T-helper 17 cell (primary cell): ENCODE data around the gene FURIN. TPM values are rescaled to one million over a fixed set of nuclear protein-coding genes. Genes with fewer than 3 reads are reported as not detected.
"Not testable (repeated sequence)": the region's sequence is repeated elsewhere in the genome, so short reads cannot be mapped to it uniquely, and the experiment has no call there.

Experiments used
- ATAC-seq: fragments of 150-1000 bp; cut with Tn5 transposase; 2 replicates; pipeline ENCODE4 v1.10.0; 2021; ENCODE audit warnings: mild to moderate bottlenecking, moderate library complexity
- DNase-seq, 3 donors: peaks; one replicate each; pipeline versions ENCODE4 v3.0.0 to v3.0.0-alpha.2; 2020 to 2021
- H3K9me3 ChIP-seq: one replicate; pipeline ENCODE4 v1.7.0; 2013; ENCODE audit warnings: low read length, mild to moderate bottlenecking; ENCODE audit not compliant: control insufficient read depth, poor library complexity, severe bottlenecking
- H3K27ac Mint-ChIP-seq: one replicate; pipeline ENCODE4 v1.8.0; 2022; ENCODE audit warnings: mild to moderate bottlenecking, moderate library complexity, mixed read lengths
- H3K27me3 Mint-ChIP-seq: one replicate; pipeline ENCODE4 v1.8.0; 2022; ENCODE audit warnings: mixed read lengths
- H3K36me3 Mint-ChIP-seq: one replicate; pipeline ENCODE4 v1.8.0; 2022; ENCODE audit warnings: low read depth, mixed read lengths
- H3K4me1 Mint-ChIP-seq: one replicate; pipeline ENCODE4 v1.8.0; 2022; ENCODE audit warnings: mild to moderate bottlenecking, mixed read lengths
- H3K4me3 Mint-ChIP-seq: one replicate; pipeline ENCODE4 v1.8.0; 2022; ENCODE audit warnings: mild to moderate bottlenecking, moderate library complexity, mixed read lengths
- total RNA-seq, 4 donors: library from RNA in 2 of 4; stranded (reverse) in 2 of 4; gene quantifications; one replicate each; pipeline ENCODE4 v1.2.3 and lab custom pipeline; 2022 to 2026

Gene FURIN
- total RNA-seq, 2 donors from 2014 or later, result 133 to 260 TPM

- H3K4me1 Mint-ChIP-seq, result peaks cover 16% of the 10 kb centered on the region
- H3K27ac Mint-ChIP-seq, result no peak overlapping the region
- H3K36me3 Mint-ChIP-seq, result peaks cover 6% of the 10 kb centered on the region
- H3K4me3 Mint-ChIP-seq, result no peak overlapping the region
- ATAC-seq, result no peak
- H3K9me3 ChIP-seq, result no peaks in the 10 kb centered on the region
- DNase-seq, result no peak
- H3K27me3 Mint-ChIP-seq, result no peaks in the 10 kb centered on the region
Observed at GRCh38 chr15:90907051-90907660, 38.8 kb downstream of the FURIN start.

DNA sequence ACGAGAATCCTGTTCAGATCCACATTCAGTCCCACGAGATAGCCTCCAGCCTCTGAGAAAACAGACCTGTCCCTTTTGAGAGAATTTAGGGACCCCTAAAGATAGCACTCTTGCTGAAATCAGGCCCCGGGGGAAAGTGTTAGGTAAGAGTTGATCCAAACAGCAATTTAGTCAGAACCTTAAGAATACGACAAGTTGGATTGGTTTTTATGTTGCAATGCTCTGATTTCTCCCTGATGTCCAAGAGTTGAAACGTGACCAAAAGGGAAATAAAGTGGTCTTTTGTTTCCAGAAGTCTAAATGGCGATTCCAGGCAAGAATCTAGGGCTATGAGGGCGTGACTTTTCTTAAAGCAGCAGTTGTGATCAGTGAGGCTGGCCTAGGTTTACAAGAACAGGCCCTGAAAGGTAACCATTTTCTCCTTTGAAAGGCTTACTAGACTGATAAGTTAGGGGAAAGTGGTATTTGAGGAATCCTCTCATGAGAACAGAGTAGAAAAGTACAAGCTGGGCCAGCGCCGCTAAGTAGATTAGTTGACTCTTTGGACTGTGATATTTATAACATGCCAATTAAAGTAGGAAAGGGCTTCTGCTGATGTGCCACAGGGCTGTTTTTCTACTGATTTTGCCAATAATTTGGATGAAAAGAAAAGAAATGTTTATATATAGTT, 39.6 kb downstream of the FURIN start:
- peaks cover 16% of the 10 kb centered on the region for H3K4me1 Mint-ChIP-seq
- DNase-seq (no peak), ATAC-seq (no peak)
- no peaks in the 10 kb centered on the region for H3K9me3 ChIP-seq
- no peak overlapping the region for H3K27ac Mint-ChIP-seq
- H3K27me3 Mint-ChIP-seq, result no peaks in the 10 kb centered on the region
- no peak overlapping the region for H3K4me3 Mint-ChIP-seq
- peaks cover 6% of the 10 kb centered on the region for H3K36me3 Mint-ChIP-seq

DNA sequence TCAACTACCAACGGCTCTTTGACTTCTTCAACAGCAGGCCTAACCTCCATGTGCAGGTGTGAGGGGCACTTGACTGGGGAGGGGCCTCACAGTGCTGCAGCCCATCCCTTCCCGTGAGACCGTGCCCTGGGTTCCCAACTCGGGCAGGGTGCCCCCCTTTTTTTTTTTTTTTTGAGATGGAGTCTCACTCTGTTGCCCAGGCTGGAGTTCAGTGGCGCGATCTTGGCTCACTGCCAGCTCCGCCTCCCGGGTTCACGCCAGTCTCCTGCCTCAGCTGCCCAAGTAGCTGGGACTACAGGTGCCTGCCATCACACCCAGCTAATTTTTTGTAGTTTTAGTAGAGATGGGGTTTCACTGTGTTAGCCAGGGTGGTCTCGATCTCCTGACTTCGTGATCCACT, 41.1 kb downstream of the FURIN start:
- peak overlapping the region; percentile 60 for H3K27ac Mint-ChIP-seq
- H3K27me3 Mint-ChIP-seq, H3K36me3 Mint-ChIP-seq, H3K9me3 ChIP-seq, ATAC-seq, H3K4me3 Mint-ChIP-seq, DNase-seq: not testable (repeated sequence)
- H3K4me1 Mint-ChIP-seq, result peaks cover 11% of the 10 kb centered on the region

GRCh38 chr15:90909976-90910375, 41.6 kb downstream of the FURIN start:
- H3K9me3 ChIP-seq, result no peaks in the 10 kb centered on the region
- Mint-ChIP-seq H3K27ac (peak overlapping the region; percentile 60), H3K36me3 (peaks cover 7% of the 10 kb centered on the region), H3K27me3 (no peaks in the 10 kb centered on the region), H3K4me1 (peaks cover 11% of the 10 kb centered on the region), H3K4me3 (no peak overlapping the region)
- ATAC-seq, result no peak
- DNase-seq, result no peak

DNA sequence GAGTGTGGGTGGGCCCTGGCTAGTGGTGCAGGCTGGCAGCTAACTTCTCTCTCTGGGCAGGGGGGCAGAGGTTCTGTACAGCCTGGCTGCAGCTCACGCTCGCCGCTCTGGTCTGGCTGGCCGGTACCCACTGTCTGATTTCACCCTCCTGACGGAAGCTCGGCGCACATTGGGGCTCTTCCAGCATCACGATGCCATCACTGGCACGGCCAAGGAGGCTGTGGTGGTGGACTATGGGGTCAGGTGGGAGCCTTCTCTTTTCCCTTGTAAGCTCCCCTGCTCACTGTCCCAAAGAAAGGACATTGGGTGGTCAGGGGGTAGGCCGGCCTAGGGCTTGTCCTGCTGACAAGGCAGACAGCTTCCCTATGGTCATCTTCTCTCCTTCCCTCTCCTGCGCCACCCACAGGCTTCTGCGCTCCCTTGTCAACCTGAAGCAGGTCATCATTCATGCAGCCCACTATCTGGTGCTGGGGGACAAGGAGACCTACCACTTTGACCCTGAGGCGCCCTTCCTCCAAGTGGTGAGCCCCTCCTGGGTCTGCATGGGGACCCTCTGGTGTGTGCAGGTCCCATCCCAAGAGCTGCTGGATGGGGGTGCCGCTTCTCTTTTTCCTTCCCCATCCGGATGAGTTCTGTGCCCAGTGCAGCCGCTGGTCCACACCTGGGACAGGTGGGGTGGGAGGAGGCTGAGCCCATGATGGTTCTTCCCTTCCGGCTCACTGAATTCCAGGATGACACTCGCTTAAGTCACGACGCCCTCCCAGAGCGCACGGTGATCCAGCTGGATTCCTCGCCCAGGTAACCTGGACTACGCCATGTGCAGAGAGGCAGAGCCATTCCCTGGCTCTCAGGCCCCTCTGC, 42.3 kb downstream of the FURIN start:
- ATAC-seq (no peak), DNase-seq (no peak)
- Mint-ChIP-seq H3K4me1 (peaks cover 7% of the 10 kb centered on the region), H3K27me3 (no peaks in the 10 kb centered on the region), H3K36me3 (peaks cover 3% of the 10 kb centered on the region), H3K27ac (peak overlapping the region; percentile 32), H3K4me3 (no peak overlapping the region)
- no peaks in the 10 kb centered on the region for H3K9me3 ChIP-seq

DNA sequence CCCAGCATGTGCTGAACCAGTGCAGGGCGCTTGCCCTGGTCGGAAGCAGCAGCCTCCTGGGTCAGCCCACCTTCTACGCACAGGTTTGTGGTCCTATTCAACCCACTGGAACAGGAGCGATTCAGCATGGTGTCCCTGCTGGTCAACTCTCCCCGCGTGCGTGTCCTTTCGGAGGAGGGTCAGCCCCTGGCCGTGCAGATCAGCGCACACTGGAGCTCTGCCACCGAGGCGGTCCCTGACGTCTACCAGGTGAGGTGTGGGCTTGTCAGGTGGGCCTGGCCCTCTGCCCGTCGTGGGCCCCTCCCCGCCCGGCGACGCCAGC, 42.9 kb downstream of the FURIN start:
- Mint-ChIP-seq H3K36me3 (peaks cover 2% of the 10 kb centered on the region), H3K4me1 (peaks cover 2% of the 10 kb centered on the region), H3K27me3 (no peaks in the 10 kb centered on the region), H3K27ac (peak overlapping the region; percentile 32), H3K4me3 (no peak overlapping the region)
- no peak for DNase-seq
- no peaks in the 10 kb centered on the region for H3K9me3 ChIP-seq
- no peak for ATAC-seq

DNA sequence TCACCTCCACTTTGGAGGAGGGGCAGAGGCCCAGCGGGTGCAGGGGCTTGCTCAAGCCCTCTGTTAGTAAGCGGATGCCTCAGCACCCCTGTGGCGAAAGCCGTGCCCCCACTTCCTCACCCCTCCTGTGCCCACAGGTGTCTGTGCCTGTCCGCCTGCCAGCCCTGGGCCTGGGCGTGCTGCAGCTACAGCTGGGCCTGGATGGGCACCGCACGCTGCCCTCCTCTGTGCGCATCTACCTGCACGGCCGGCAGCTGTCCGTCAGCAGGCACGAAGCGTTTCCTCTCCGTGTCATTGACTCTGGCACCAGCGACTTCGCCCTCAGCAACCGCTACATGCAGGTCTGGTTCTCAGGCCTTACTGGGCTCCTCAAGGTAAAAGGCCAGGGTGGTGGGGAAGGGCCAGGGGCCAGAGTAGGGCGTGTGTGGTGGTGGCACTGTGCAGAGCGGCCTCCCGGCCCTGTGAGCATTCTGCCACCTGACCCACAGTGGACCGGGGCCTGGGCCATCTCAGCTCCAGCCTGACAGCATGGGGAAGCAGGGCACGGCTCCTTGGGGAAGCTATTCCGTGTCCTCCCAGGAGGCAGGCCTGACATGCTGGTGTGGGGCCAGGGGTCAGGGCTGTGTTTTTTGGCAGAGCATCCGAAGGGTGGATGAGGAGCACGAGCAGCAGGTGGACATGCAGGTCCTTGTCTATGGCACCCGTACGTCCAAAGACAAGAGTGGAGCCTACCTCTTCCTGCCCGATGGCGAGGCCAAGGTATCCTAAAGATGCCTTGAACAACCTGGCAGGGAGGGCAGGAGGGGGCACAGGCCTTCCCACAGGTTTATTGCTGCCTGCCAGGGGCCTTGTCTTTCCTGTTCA, 43.8 kb downstream of the FURIN start:
- peaks cover 5% of the 10 kb centered on the region for H3K4me1 Mint-ChIP-seq
- no peak overlapping the region for H3K27ac Mint-ChIP-seq
- peaks cover 6% of the 10 kb centered on the region for H3K36me3 Mint-ChIP-seq
- no peaks in the 10 kb centered on the region for H3K27me3 Mint-ChIP-seq
- ATAC-seq (no peak), DNase-seq (no peak)
- H3K9me3 ChIP-seq, result no peaks in the 10 kb centered on the region
- H3K4me3 Mint-ChIP-seq, result no peak overlapping the region

DNA sequence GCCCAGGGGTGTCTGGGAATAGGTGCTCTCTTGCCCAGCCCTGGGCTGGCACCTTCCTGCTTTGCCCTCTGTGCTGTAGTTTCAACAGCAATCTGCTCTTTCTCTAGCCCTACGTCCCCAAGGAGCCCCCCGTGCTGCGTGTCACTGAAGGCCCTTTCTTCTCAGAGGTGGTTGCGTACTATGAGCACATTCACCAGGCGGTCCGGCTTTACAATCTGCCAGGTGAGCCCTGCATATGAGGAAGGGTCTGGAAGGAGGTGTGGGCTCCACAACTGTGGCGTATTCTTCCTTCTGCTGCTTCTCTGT, 44.3 kb downstream of the FURIN start:
- H3K36me3 Mint-ChIP-seq, result peaks cover 9% of the 10 kb centered on the region
- no peaks in the 10 kb centered on the region for H3K9me3 ChIP-seq
- ATAC-seq (no peak), DNase-seq (no peak)
- peaks cover 8% of the 10 kb centered on the region for H3K4me1 Mint-ChIP-seq
- H3K27me3 Mint-ChIP-seq, result no peaks in the 10 kb centered on the region
- H3K27ac Mint-ChIP-seq, result no peak overlapping the region
- H3K4me3 Mint-ChIP-seq, result no peak overlapping the region

GRCh38 chr15:90913398-90913944, 45.1 kb downstream of the FURIN start:
- Mint-ChIP-seq H3K4me1 (peaks cover 8% of the 10 kb centered on the region), H3K27me3 (no peaks in the 10 kb centered on the region), H3K36me3 (peaks cover 9% of the 10 kb centered on the region), H3K27ac (no peak overlapping the region), H3K4me3 (no peak overlapping the region)
- H3K9me3 ChIP-seq, result no peaks in the 10 kb centered on the region
- DNase-seq (no peak), ATAC-seq (no peak)

- DNase-seq (no peak), ATAC-seq (no peak)
- Mint-ChIP-seq H3K27ac (no peak overlapping the region), H3K27me3 (no peaks in the 10 kb centered on the region), H3K4me3 (no peak overlapping the region), H3K36me3 (peaks cover 9% of the 10 kb centered on the region), H3K4me1 (peaks cover 8% of the 10 kb centered on the region)
- no peaks in the 10 kb centered on the region for H3K9me3 ChIP-seq
Observed at GRCh38 chr15:90914305-90915080, 46.1 kb downstream of the FURIN start.

DNA sequence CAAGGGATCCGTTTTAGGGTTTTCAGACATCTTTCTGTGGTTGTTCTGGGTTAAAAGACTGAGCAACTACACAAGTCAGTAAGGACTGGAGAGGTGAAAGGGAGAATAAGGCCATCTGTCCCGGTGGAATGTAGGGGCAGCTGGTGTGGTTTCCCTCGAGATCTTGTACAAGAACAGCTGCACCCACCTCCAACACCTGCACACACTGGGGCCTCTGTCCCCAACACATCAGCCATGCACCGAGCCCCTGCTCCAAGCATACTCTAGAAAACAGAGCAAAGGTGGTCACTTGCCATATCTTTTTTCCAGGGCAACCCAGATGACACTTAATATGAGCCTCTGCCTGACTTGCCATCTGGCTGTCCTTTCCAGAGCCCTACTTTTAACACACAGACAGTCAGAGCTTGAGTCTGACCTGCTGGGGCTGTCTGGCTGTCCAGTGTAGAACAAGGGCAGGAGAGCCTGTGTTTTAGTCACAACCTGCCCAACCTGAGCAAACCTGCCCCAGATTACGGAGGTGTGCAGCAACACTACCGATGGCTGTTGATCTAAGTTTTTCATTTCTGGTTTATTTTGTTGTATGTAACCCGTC, 46.9 kb downstream of the FURIN start:
- H3K27me3 Mint-ChIP-seq, result no peaks in the 10 kb centered on the region
- peaks cover 8% of the 10 kb centered on the region for H3K4me1 Mint-ChIP-seq
- no peak overlapping the region for H3K27ac Mint-ChIP-seq
- ATAC-seq (no peak), DNase-seq (no peak)
- no peaks in the 10 kb centered on the region for H3K9me3 ChIP-seq
- peaks cover 9% of the 10 kb centered on the region for H3K36me3 Mint-ChIP-seq
- H3K4me3 Mint-ChIP-seq, result no peak overlapping the region

GRCh38 chr15:90915808-90916440, 47.5 kb downstream of the FURIN start:
- H3K4me3 Mint-ChIP-seq, result peak overlapping the region; percentile 25
- no peaks in the 10 kb centered on the region for H3K9me3 ChIP-seq
- no peak for DNase-seq
- peaks cover 8% of the 10 kb centered on the region for H3K4me1 Mint-ChIP-seq
- no peak overlapping the region for H3K27ac Mint-ChIP-seq
- H3K36me3 Mint-ChIP-seq, result peaks cover 9% of the 10 kb centered on the region
- H3K27me3 Mint-ChIP-seq, result no peaks in the 10 kb centered on the region
- peak; percentile 30 for ATAC-seq
